Ishikawa (cell line): ENCODE measurements around the gene EXOC6.

Experiments used
- CREB1 ChIP-seq: IDR thresholded peaks from 2 replicates; pipeline ENCODE4 v1.6.1; 2012; ENCODE audit warnings: low read depth
- EP300 ChIP-seq: IDR thresholded peaks from 2 replicates; pipeline ENCODE4 v1.6.1; 2012; ENCODE audit warnings: borderline replicate concordance
- MAX ChIP-seq: IDR thresholded peaks from 2 replicates; pipeline ENCODE4 v1.6.1; 2012
- RAD21 ChIP-seq: IDR thresholded peaks from 2 replicates; pipeline ENCODE4 v1.6.1; 2012; ENCODE audit warnings: low read depth
- REST ChIP-seq: IDR thresholded peaks from 2 replicates; pipeline ENCODE4 v1.6.1; 2012; ENCODE audit warnings: low read depth, mild to moderate bottlenecking
- TAF1 ChIP-seq: IDR thresholded peaks from 2 replicates; pipeline ENCODE4 v1.6.1; 2012; ENCODE audit warnings: low read depth, mild to moderate bottlenecking
- TEAD4 ChIP-seq: IDR thresholded peaks from 2 replicates; pipeline ENCODE4 v1.6.1; 2012
- YY1 ChIP-seq: IDR thresholded peaks from 2 replicates; pipeline ENCODE4 v1.6.1; 2012; ENCODE audit warnings: low read depth

- TF ChIP-seq TEAD4 (no peak), RAD21 (peak; percentile 60), REST (no peak), EP300 (no peak), TAF1 (no peak), MAX (no peak), YY1 (no peak), CREB1 (no peak)
Measured at GRCh38 chr10:92914478-92915325, 66.4 kb downstream of the EXOC6 start.
